ENCODE results near the gene WWTR1.

The WWTR1 gene

GRCh38 chr3:149621218-149622005, 36.4 kb downstream of the WWTR1 start:
- no peak for DNase-seq

GRCh38 chr3:149620291-149621020, 37.4 kb downstream of the WWTR1 start:
- DNase-seq = no peak

GRCh38 chr3:149619136-149619535, 38.7 kb downstream of the WWTR1 start:
- no peak for DNase-seq

- DNase-seq = no peak
Measured at GRCh38 chr3:149618151-149619123, 39.4 kb downstream of the WWTR1 start.

- DNase-seq = no peak
Measured at GRCh38 chr3:149615731-149616221, 42.0 kb downstream of the WWTR1 start.

GRCh38 chr3:149613988-149614387, 43.8 kb downstream of the WWTR1 start:
- no peak for DNase-seq

GRCh38 chr3:149612456-149612855, 45.4 kb downstream of the WWTR1 start:
- DNase-seq = no peak

- no peak for DNase-seq
Measured at GRCh38 chr3:149611149-149611548, 46.7 kb downstream of the WWTR1 start.

GRCh38 chr3:149610351-149611105, 47.3 kb downstream of the WWTR1 start:
- DNase-seq = no peak

- no peak for DNase-seq
Measured at GRCh38 chr3:149609595-149609994, 48.2 kb downstream of the WWTR1 start.

GRCh38 chr3:149608987-149609386, 48.8 kb downstream of the WWTR1 start:
- DNase-seq = no peak

- no peak for DNase-seq
Measured at GRCh38 chr3:149605902-149606301, 51.9 kb downstream of the WWTR1 start.

GRCh38 chr3:149604125-149604875, 53.5 kb downstream of the WWTR1 start:
- DNase-seq = no peak

- no peak for DNase-seq
Measured at GRCh38 chr3:149603126-149604074, 54.4 kb downstream of the WWTR1 start.

- no peak for DNase-seq
Measured at GRCh38 chr3:149600634-149601033, 57.2 kb downstream of the WWTR1 start.

- no peak for DNase-seq
Measured at GRCh38 chr3:149599236-149599635, 58.6 kb downstream of the WWTR1 start.

GRCh38 chr3:149596134-149596770, 61.6 kb downstream of the WWTR1 start:
- no peak for DNase-seq

- DNase-seq = no peak
Measured at GRCh38 chr3:149593418-149594160, 64.2 kb downstream of the WWTR1 start.

- no peak for DNase-seq
Measured at GRCh38 chr3:149592758-149593240, 65.0 kb downstream of the WWTR1 start.

Measured in DMS79 treated with DMSO at 0.1 percent for 48 hours (cell line).